PC-9 (cell line): ENCODE results near the gene PPP3R2. TPM values are rescaled to one million over a fixed set of nuclear protein-coding genes. Genes with fewer than 3 reads are reported as not detected.

Experiments used
- BruUV-seq: library from RNA; stranded (reverse); fragments of 400-500 nt; replicated peaks from 2 replicates; lab custom pipeline; 2021; lab: Mats Ljungman, UMichigan
- CTCF ChIA-PET: fragments of 300-600 bp; sonication (Branson Sonifier 250); formaldehyde crosslinking; loops from one replicate; lab custom pipeline; 2022; ENCODE audit warnings: antibody characterized with exemption; lab: Charles Lee
- POLR2A ChIA-PET: fragments of 300-600 bp; sonication (Branson Sonifier 250); formaldehyde crosslinking; loops from one replicate; lab custom pipeline; 2022; ENCODE audit warnings: antibody characterized with exemption; ENCODE audit not compliant: unreplicated experiment; lab: Charles Lee
- DNase-seq, 2 experiments: peaks; one replicate each; pipeline versions ENCODE4 v3.0.0 to v3.0.0-alpha.2; 2015 to 2022; ENCODE audit warnings: mixed read lengths in 1 of 2
- H2AFZ ChIP-seq: fragments of 200-600 bp; sonication (generic); 2 replicates; pipeline ENCODE4 v1.8.1; 2017; ENCODE audit warnings: antibody characterized with exemption
- H3F3A ChIP-seq: fragments of 200-600 bp; sonication (generic); 2 replicates; pipeline ENCODE4 v1.8.1; 2017; ENCODE audit warnings: antibody characterized with exemption, mild to moderate bottlenecking, low read depth; ENCODE audit not compliant: insufficient read depth
- H3K27ac ChIP-seq: fragments of 200-600 bp; sonication (generic); 2 replicates; pipeline ENCODE4 v1.6.1; 2016; ENCODE audit warnings: mixed run types
- H3K27me3 ChIP-seq: fragments of 200-600 bp; sonication (generic); 2 replicates; pipeline ENCODE4 v1.6.1; 2016; ENCODE audit warnings: low read depth, mixed run types; ENCODE audit not compliant: insufficient read depth
- H3K36me3 ChIP-seq: fragments of 200-600 bp; sonication (generic); 2 replicates; pipeline ENCODE4 v1.6.1; 2016; ENCODE audit warnings: low read depth, mixed run types
- H3K4me1 ChIP-seq: fragments of 200-600 bp; sonication (generic); replicated peaks from 2 replicates; pipeline ENCODE4 v1.6.1; 2016; ENCODE audit warnings: mixed run types; ENCODE audit not compliant: insufficient read depth
- H3K4me2 ChIP-seq: fragments of 200-600 bp; sonication (generic); 2 replicates; pipeline ENCODE4 v1.6.1; 2017; ENCODE audit warnings: mixed run types
- H3K4me3 ChIP-seq: fragments of 200-600 bp; sonication (generic); 2 replicates; pipeline ENCODE4 v1.6.1; 2016; ENCODE audit warnings: mixed run types
- H3K79me2 ChIP-seq: fragments of 200-600 bp; sonication (generic); 2 replicates; pipeline ENCODE4 v1.6.1; 2017; ENCODE audit warnings: low read depth, mixed run types
- H3K9me2 ChIP-seq: fragments of 200-600 bp; sonication (generic); 2 replicates; pipeline ENCODE4 v1.8.1; 2017; ENCODE audit warnings: mild to moderate bottlenecking; ENCODE audit not compliant: insufficient read depth
- H3K9me3 ChIP-seq: fragments of 200-600 bp; sonication (generic); 2 replicates; pipeline ENCODE4 v1.8.1; 2016; ENCODE audit warnings: low read depth; ENCODE audit not compliant: insufficient read depth
- H4K20me1 ChIP-seq: fragments of 200-600 bp; sonication (generic); 2 replicates; pipeline ENCODE4 v1.8.1; 2017; ENCODE audit not compliant: insufficient read depth
- CTCF ChIP-seq: fragments of 200-600 bp; sonication (generic); conservative IDR thresholded peaks from 2 replicates; pipeline ENCODE4 v1.6.1; 2017; ENCODE audit warnings: mixed run types, antibody characterized with exemption, mild to moderate bottlenecking, moderate library complexity
- EZH2 ChIP-seq: fragments of 200-600 bp; sonication (generic); IDR thresholded peaks from 2 replicates; pipeline ENCODE4 v1.8.0; 2017; ENCODE audit warnings: antibody characterized with exemption, low read depth
- intact Hi-C: fragments of 100-400 bp; cut with micrococcal nuclease; formaldehyde crosslinking; loops from one replicate; pipeline ENCODE4 v1.10.0; 2022; ENCODE audit not compliant: unreplicated experiment
- total RNA-seq: library from RNA; stranded (reverse); gene quantifications from 2 replicates; pipeline ENCODE4 v1.2.3, GENCODE V29; 2021

The PPP3R2 gene
- total RNA-seq, 1 experiment from 2014 or later = not detected

DNA sequence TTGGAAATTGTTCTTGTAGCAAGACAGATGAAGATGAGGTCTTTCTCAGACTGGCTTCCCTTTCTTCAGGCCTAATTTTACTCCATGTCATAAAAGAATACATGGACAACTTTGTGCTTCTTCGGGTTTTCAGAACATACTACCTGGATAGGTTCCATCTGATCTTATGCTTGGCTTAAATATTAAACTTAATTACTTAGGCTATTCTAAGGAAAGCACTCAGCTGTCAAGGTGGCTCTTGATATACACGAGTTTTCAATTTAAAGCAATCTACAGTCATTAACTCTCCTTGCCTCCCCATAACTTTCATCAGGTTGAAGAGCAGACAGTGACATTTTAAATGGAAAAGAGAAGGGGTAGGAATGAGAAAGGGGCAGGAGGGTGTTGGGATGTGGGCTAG lies 9.5 kb upstream of the PPP3R2 start:
- Histone ChIP-seq H2AFZ (no peak overlapping the region), H3K4me1 (no peaks in the 10 kb centered on the region), H3K4me2 (no peak overlapping the region), H4K20me1 (no peaks in the 10 kb centered on the region), H3K9me3 (no peaks in the 10 kb centered on the region), H3K79me2 (no peaks in the 10 kb centered on the region), H3K9me2 (no peaks in the 10 kb centered on the region), H3K27me3 (peaks cover 29% of the 10 kb centered on the region), H3K27ac (no peak overlapping the region), H3K36me3 (no peaks in the 10 kb centered on the region), H3F3A (no peaks in the 10 kb centered on the region), H3K4me3 (no peak overlapping the region)
- TF ChIP-seq CTCF (no peak), EZH2 (no peak)
- DNase-seq = no peak
- POLR2A ChIA-PET = interaction anchor here (0.6 kb wide), 1 partner anchor 28 kb away, joined by 4 read pairs; no protein-coding TSS in a partner anchor
- intact Hi-C loops = loop anchor here (5.0 kb wide), 2 partner anchors 123 to 193 kb away; no protein-coding TSS in a partner anchor
- CTCF ChIA-PET = no interaction called here
- no TSS peak for BruUV-seq

- ChIA-PET CTCF (no interaction called here), POLR2A (no interaction called here)
- Histone ChIP-seq H3K4me1 (no peaks in the 10 kb centered on the region), H3K9me2 (no peaks in the 10 kb centered on the region), H3K4me2 (no peak overlapping the region), H3K36me3 (no peaks in the 10 kb centered on the region), H3K4me3 (no peak overlapping the region), H3K27ac (no peak overlapping the region), H3K9me3 (no peaks in the 10 kb centered on the region), H4K20me1 (no peaks in the 10 kb centered on the region), H3F3A (no peaks in the 10 kb centered on the region), H3K27me3 (peaks cover 14% of the 10 kb centered on the region), H3K79me2 (no peaks in the 10 kb centered on the region), H2AFZ (no peak overlapping the region)
- BruUV-seq = no TSS peak
- DNase-seq = peak in 1 of 2 experiments; percentile 15
- TF ChIP-seq EZH2 (no peak), CTCF (peak; percentile 72)
- intact Hi-C loops = loop anchor here (5.0 kb wide), 2 partner anchors 125 to 195 kb away; no protein-coding TSS in a partner anchor
Measured at GRCh38 chr9:101601904-101602765, 7.4 kb upstream of the PPP3R2 start.

- Histone ChIP-seq H3K27me3 (peaks cover 30% of the 10 kb centered on the region), H4K20me1 (no peaks in the 10 kb centered on the region), H3K9me3 (no peaks in the 10 kb centered on the region), H3K4me2 (no peak overlapping the region), H3K27ac (no peak overlapping the region), H3K79me2 (no peaks in the 10 kb centered on the region), H3F3A (no peaks in the 10 kb centered on the region), H3K9me2 (no peaks in the 10 kb centered on the region), H3K4me1 (no peaks in the 10 kb centered on the region), H3K4me3 (no peak overlapping the region), H3K36me3 (no peaks in the 10 kb centered on the region), H2AFZ (no peak overlapping the region)
- intact Hi-C loops = no loop called here
- CTCF ChIA-PET = interaction anchor here (0.6 kb wide), 1 partner anchor 829 kb away, joined by 4 read pairs; no protein-coding TSS in a partner anchor
- TF ChIP-seq EZH2 (no peak), CTCF (no peak)
- POLR2A ChIA-PET = no interaction called here
- BruUV-seq = no TSS peak
- no peak for DNase-seq
Measured at GRCh38 chr9:101593345-101593744, 1.4 kb downstream of the PPP3R2 start.
